HEK293 (cell line): ENCODE measurements around the gene MLXIPL.

ENCODE experiments used
- CTCF ChIA-PET: fragments of 350-600 bp; formaldehyde crosslinking; extraction: SDS; loops from one replicate; lab custom pipeline; 2021; ENCODE audit warnings: antibody characterized with exemption; lab: Yijun Ruan, JAX
- POLR2A ChIA-PET: fragments of 300-600 bp; formaldehyde crosslinking; extraction: SDS; loops from one replicate; lab custom pipeline; 2020; ENCODE audit warnings: antibody characterized with exemption, inconsistent platforms; lab: Yijun Ruan, JAX
- H3K27ac ChIP-seq: fragments of 200-500 bp; sonication (Bioruptor generic); 2 replicates; pipeline ENCODE4 v1.5.1; 2014; ENCODE audit warnings: low read depth, low read length, control low read depth, inconsistent platforms; ENCODE audit errors: extremely low read depth
- H3K36me3 ChIP-seq, 2 experiments: fragments of 200-500 bp in 1 of 2; sonication (Bioruptor generic) in 1 of 2; 1 replicate in 1 of 2; 2 replicates in 1 of 2; pipeline ENCODE4 v1.5.1; 2014 to 2017; ENCODE audit warnings: inconsistent platforms in 2 of 2, low read length in 2 of 2; ENCODE audit not compliant: control insufficient read depth in 2 of 2, insufficient read depth in 1 of 2
- H3K4me1 ChIP-seq: fragments of 200-500 bp; sonication (Bioruptor generic); 2 replicates; pipeline ENCODE4 v1.5.1; 2014; ENCODE audit warnings: mild to moderate bottlenecking, low read length, inconsistent platforms; ENCODE audit not compliant: control insufficient read depth, insufficient read depth
- H3K4me3 ChIP-seq: 2 replicates; pipeline ENCODE4 v1.5.1; 2011; ENCODE audit warnings: low read depth, mild to moderate bottlenecking, control low read depth, low read length, moderate library complexity
- H3K9me3 ChIP-seq: fragments of 200-500 bp; sonication (Bioruptor generic); 2 replicates; pipeline ENCODE4 v1.5.1; 2014; ENCODE audit warnings: low read depth, low read length, inconsistent platforms; ENCODE audit not compliant: control insufficient read depth, insufficient read depth
- GLIS1 ChIP-seq: fragments of 450-650 bp; formaldehyde crosslinking; IDR thresholded peaks from 2 replicates; pipeline ENCODE4 v1.5.1; 2016; ENCODE audit warnings: missing biosample characterization, missing genetic modification characterization
- KLF9 ChIP-seq: fragments of 450-650 bp; formaldehyde crosslinking; IDR thresholded peaks from 2 replicates; pipeline ENCODE4 v1.5.1; 2016; ENCODE audit warnings: missing biosample characterization, missing genetic modification characterization, low read depth
- PRDM1 ChIP-seq: fragments of 450-650 bp; formaldehyde crosslinking; IDR thresholded peaks from 2 replicates; pipeline ENCODE4; 2016; ENCODE audit warnings: missing biosample characterization, missing genetic modification characterization
- SP2 ChIP-seq: fragments of 450-650 bp; formaldehyde crosslinking; IDR thresholded peaks from 2 replicates; pipeline ENCODE4 v1.5.1; 2016; ENCODE audit warnings: missing biosample characterization, missing genetic modification characterization
- ZBTB20 ChIP-seq: fragments of 450-650 bp; formaldehyde crosslinking; IDR thresholded peaks from 2 replicates; pipeline ENCODE4 v1.5.1; 2016; ENCODE audit warnings: missing biosample characterization, missing genetic modification characterization
- ZBTB48 ChIP-seq: fragments of 450-650 bp; formaldehyde crosslinking; IDR thresholded peaks from 2 replicates; pipeline ENCODE4 v1.5.1; 2016; ENCODE audit warnings: missing biosample characterization, missing genetic modification characterization
- ZBTB7A ChIP-seq: fragments of 450-650 bp; formaldehyde crosslinking; IDR thresholded peaks from 2 replicates; pipeline ENCODE4 v1.5.1; 2016; ENCODE audit warnings: low read depth, missing biosample characterization, missing genetic modification characterization
- ZEB2 ChIP-seq: fragments of 450-650 bp; formaldehyde crosslinking; IDR thresholded peaks from 2 replicates; pipeline ENCODE4 v1.5.1; 2016; ENCODE audit warnings: missing biosample characterization, missing genetic modification characterization
- ZNF140 ChIP-seq: fragments of 450-650 bp; formaldehyde crosslinking; IDR thresholded peaks from 2 replicates; pipeline ENCODE4 v1.5.1; 2016; ENCODE audit warnings: missing biosample characterization, missing genetic modification characterization
- ZNF335 ChIP-seq: fragments of 450-650 bp; formaldehyde crosslinking; conservative IDR thresholded peaks from 2 replicates; pipeline ENCODE4 v1.5.1; 2016; ENCODE audit warnings: missing biosample characterization, missing genetic modification characterization
- ZNF529 ChIP-seq: fragments of 450-650 bp; formaldehyde crosslinking; IDR thresholded peaks from 2 replicates; pipeline ENCODE4 v1.5.1; 2017; ENCODE audit warnings: missing genetic modification characterization, missing biosample characterization; ENCODE audit not compliant: insufficient replicate concordance
- ZNF530 ChIP-seq: fragments of 450-650 bp; formaldehyde crosslinking; IDR thresholded peaks from 2 replicates; pipeline ENCODE4 v1.5.1; 2016; ENCODE audit warnings: low read depth, missing biosample characterization, missing genetic modification characterization
- ZXDB ChIP-seq: fragments of 450-650 bp; formaldehyde crosslinking; IDR thresholded peaks from 2 replicates; pipeline ENCODE4 v1.5.1; 2016; ENCODE audit warnings: missing biosample characterization, missing genetic modification characterization
- TF ChIP-seq, protein P1 (sequence below): fragments of 450-650 bp; formaldehyde crosslinking; conservative IDR thresholded peaks from 2 replicates; pipeline ENCODE4 v1.5.1; 2016; ENCODE audit warnings: low read depth, missing biosample characterization, missing genetic modification characterization
- TF ChIP-seq, protein P2 (sequence below): fragments of 450-650 bp; formaldehyde crosslinking; optimal IDR thresholded peaks from 2 replicates; pipeline ENCODE3; 2016; ENCODE audit warnings: missing biosample characterization, mild to moderate bottlenecking, missing genetic modification characterization
- TF ChIP-seq, protein P3 (sequence below): fragments of 450-650 bp; formaldehyde crosslinking; IDR thresholded peaks from 2 replicates; pipeline ENCODE4 v1.5.1; 2017; ENCODE audit warnings: missing biosample characterization, missing genetic modification characterization
- TF ChIP-seq, protein P4 (sequence below): fragments of 450-650 bp; formaldehyde crosslinking; conservative IDR thresholded peaks from 2 replicates; pipeline ENCODE4 v1.5.1; 2016; ENCODE audit warnings: low read depth, missing biosample characterization, missing genetic modification characterization
- TF ChIP-seq, protein P5 (sequence below): fragments of 450-650 bp; formaldehyde crosslinking; IDR thresholded peaks from 2 replicates; pipeline ENCODE4 v1.5.1; 2017; ENCODE audit warnings: missing biosample characterization, missing genetic modification characterization
- TF ChIP-seq, protein P6 (sequence below): fragments of 450-650 bp; formaldehyde crosslinking; IDR thresholded peaks from 2 replicates; pipeline ENCODE4 v1.5.1; 2016; ENCODE audit warnings: missing biosample characterization, missing genetic modification characterization

The MLXIPL gene

DNA sequence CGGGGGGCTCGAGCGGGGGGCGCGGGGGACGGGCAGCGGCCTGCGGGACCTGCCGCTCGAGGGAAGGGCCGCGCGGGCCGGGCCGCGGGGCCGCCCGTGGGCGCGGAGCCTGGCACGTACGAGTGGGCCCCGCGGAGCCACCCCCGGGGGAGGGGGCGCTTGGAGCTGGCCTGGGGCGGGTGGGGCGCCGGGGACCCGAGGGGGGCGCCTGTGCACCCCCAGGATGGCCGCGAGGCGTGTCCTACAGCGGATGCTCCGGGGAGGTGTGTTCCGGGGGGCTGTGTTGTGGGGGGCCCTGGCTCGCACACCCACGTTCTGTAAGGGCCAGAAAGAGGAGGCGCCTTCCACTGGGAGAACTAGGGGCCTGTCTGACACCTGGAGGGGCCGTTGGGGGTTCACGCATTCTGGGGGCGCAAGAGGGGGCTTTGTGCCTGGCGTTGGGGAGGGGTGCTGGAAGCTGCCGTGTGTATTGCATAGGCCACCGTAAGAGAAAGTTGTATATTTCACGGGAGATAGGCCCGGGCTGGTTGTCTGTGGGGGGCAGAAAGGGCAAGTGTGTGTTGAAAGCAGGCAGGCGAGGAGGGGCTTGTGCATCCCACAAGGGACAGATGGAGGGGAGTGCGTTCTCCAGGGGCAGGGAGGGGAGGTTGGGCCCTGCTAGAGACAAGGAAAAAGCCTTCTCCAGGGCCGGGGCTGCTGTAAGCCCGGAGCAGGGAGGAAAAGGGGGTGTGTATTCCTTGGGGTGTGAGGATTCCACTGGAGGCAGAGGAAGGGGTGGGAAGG, 44.0 kb upstream of the MLXIPL start:
- ChIA-PET CTCF (interaction anchor here (0.5 to 3.3 kb wide), 16 partner anchors 9 to 64 kb away, joined by 3 to 29 read pairs (median 4); partner anchors contain the start of gene STX1A), POLR2A (interaction anchor here (0.7 kb wide), 1 partner anchor 70 kb away, joined by 4 read pairs; the partner anchor contains the start of gene ABHD11)
- no peaks in the 10 kb centered on the region for H3K9me3 ChIP-seq
- H3K4me3 ChIP-seq, result peak overlapping the region; percentile 58
- H3K27ac ChIP-seq, result peak overlapping the region; percentile 58; the same call in 1 of the 2 replicates
- H3K36me3 ChIP-seq, result peaks cover 0 to 8% of the 10 kb centered on the region in 2 experiments; a peak in 1 of 3 replicates
- H3K4me1 ChIP-seq, result no peaks in the 10 kb centered on the region; the same call in 1 of the 2 replicates
- TF ChIP-seq ZNF335 (tag by site-specific recombination) (peak; percentile 84), ZBTB20 (tag by site-specific recombination) (peak; percentile 76), ZEB2 (tag by site-specific recombination) (peak; percentile 25; the same call in 1 of the 2 replicates), KLF9 (tag by site-specific recombination) (peak; percentile 72), ZBTB48 (tag by site-specific recombination) (peak; percentile 46; the same call in 1 of the 2 replicates), ZBTB7A (tag by site-specific recombination) (0 out of 2 replicates have a peak, but pooled peaks have one; percentile 20), PRDM1 (tag by site-specific recombination) (peak; percentile 72), SP2 (peak; percentile 48), ZNF530 (tag by site-specific recombination) (no peak), GLIS1 (peak; percentile 89), ZXDB (tag by site-specific recombination) (peak; percentile 36; the same call in 1 of the 2 replicates), ZNF140 (tag by site-specific recombination) (no peak), ZNF529 (tag by site-specific recombination) (no peak)
- TF ChIP-seq, protein P1, sequence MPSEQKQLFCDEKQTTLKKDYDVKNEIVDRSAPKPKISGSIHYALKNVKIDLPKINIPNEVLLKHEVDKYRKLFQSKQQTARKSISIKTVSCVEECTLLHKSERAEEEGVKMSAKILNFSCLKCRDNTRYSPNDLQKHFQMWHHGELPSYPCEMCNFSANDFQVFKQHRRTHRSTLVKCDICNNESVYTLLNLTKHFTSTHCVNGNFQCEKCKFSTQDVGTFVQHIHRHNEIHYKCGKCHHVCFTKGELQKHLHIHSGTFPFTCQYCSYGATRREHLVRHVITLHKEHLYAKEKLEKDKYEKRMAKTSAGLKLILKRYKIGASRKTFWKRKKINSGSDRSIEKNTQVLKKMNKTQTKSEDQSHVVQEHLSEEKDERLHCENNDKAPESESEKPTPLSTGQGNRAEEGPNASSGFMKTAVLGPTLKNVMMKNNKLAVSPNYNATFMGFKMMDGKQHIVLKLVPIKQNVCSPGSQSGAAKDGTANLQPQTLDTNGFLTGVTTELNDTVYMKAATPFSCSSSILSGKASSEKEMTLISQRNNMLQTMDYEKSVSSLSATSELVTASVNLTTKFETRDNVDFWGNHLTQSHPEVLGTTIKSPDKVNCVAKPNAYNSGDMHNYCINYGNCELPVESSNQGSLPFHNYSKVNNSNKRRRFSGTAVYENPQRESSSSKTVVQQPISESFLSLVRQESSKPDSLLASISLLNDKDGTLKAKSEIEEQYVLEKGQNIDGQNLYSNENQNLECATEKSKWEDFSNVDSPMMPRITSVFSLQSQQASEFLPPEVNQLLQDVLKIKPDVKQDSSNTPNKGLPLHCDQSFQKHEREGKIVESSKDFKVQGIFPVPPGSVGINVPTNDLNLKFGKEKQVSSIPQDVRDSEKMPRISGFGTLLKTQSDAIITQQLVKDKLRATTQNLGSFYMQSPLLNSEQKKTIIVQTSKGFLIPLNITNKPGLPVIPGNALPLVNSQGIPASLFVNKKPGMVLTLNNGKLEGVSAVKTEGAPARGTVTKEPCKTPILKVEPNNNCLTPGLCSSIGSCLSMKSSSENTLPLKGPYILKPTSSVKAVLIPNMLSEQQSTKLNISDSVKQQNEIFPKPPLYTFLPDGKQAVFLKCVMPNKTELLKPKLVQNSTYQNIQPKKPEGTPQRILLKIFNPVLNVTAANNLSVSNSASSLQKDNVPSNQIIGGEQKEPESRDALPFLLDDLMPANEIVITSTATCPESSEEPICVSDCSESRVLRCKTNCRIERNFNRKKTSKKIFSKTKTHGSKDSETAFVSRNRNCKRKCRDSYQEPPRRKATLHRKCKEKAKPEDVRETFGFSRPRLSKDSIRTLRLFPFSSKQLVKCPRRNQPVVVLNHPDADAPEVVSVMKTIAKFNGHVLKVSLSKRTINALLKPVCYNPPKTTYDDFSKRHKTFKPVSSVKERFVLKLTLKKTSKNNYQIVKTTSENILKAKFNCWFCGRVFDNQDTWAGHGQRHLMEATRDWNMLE, result no peak
- TF ChIP-seq, protein P2, sequence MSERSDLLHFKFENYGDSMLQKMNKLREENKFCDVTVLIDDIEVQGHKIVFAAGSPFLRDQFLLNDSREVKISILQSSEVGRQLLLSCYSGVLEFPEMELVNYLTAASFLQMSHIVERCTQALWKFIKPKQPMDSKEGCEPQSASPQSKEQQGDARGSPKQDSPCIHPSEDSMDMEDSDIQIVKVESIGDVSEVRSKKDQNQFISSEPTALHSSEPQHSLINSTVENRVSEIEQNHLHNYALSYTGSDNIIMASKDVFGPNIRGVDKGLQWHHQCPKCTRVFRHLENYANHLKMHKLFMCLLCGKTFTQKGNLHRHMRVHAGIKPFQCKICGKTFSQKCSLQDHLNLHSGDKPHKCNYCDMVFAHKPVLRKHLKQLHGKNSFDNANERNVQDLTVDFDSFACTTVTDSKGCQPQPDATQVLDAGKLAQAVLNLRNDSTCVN (tag by site-specific recombination), result peak; percentile 8
- TF ChIP-seq, protein P3, sequence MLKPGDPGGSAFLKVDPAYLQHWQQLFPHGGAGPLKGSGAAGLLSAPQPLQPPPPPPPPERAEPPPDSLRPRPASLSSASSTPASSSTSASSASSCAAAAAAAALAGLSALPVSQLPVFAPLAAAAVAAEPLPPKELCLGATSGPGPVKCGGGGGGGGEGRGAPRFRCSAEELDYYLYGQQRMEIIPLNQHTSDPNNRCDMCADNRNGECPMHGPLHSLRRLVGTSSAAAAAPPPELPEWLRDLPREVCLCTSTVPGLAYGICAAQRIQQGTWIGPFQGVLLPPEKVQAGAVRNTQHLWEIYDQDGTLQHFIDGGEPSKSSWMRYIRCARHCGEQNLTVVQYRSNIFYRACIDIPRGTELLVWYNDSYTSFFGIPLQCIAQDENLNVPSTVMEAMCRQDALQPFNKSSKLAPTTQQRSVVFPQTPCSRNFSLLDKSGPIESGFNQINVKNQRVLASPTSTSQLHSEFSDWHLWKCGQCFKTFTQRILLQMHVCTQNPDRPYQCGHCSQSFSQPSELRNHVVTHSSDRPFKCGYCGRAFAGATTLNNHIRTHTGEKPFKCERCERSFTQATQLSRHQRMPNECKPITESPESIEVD (tag by site-specific recombination), result no peak
- TF ChIP-seq, protein P4, sequence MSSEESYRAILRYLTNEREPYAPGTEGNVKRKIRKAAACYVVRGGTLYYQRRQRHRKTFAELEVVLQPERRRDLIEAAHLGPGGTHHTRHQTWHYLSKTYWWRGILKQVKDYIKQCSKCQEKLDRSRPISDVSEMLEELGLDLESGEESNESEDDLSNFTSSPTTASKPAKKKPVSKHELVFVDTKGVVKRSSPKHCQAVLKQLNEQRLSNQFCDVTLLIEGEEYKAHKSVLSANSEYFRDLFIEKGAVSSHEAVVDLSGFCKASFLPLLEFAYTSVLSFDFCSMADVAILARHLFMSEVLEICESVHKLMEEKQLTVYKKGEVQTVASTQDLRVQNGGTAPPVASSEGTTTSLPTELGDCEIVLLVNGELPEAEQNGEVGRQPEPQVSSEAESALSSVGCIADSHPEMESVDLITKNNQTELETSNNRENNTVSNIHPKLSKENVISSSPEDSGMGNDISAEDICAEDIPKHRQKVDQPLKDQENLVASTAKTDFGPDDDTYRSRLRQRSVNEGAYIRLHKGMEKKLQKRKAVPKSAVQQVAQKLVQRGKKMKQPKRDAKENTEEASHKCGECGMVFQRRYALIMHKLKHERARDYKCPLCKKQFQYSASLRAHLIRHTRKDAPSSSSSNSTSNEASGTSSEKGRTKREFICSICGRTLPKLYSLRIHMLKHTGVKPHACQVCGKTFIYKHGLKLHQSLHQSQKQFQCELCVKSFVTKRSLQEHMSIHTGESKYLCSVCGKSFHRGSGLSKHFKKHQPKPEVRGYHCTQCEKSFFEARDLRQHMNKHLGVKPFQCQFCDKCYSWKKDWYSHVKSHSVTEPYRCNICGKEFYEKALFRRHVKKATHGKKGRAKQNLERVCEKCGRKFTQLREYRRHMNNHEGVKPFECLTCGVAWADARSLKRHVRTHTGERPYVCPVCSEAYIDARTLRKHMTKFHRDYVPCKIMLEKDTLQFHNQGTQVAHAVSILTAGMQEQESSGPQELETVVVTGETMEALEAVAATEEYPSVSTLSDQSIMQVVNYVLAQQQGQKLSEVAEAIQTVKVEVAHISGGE (tag by site-specific recombination), result no peak
- TF ChIP-seq, protein P5, sequence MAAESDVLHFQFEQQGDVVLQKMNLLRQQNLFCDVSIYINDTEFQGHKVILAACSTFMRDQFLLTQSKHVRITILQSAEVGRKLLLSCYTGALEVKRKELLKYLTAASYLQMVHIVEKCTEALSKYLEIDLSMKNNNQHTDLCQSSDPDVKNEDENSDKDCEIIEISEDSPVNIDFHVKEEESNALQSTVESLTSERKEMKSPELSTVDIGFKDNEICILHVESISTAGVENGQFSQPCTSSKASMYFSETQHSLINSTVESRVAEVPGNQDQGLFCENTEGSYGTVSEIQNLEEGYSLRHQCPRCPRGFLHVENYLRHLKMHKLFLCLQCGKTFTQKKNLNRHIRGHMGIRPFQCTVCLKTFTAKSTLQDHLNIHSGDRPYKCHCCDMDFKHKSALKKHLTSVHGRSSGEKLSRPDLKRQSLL (tag by site-specific recombination), result 0 out of 2 replicates have a peak, but pooled peaks have one; percentile 24
- TF ChIP-seq, protein P6, sequence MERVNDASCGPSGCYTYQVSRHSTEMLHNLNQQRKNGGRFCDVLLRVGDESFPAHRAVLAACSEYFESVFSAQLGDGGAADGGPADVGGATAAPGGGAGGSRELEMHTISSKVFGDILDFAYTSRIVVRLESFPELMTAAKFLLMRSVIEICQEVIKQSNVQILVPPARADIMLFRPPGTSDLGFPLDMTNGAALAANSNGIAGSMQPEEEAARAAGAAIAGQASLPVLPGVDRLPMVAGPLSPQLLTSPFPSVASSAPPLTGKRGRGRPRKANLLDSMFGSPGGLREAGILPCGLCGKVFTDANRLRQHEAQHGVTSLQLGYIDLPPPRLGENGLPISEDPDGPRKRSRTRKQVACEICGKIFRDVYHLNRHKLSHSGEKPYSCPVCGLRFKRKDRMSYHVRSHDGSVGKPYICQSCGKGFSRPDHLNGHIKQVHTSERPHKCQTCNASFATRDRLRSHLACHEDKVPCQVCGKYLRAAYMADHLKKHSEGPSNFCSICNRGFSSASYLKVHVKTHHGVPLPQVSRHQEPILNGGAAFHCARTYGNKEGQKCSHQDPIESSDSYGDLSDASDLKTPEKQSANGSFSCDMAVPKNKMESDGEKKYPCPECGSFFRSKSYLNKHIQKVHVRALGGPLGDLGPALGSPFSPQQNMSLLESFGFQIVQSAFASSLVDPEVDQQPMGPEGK, result peak; percentile 79
